Fibroblast of pulmonary artery (primary cell): ENCODE data around the gene ACSF3.

Experiments
- DNase-seq: peaks from one replicate; pipeline ENCODE4 v3.0.0-alpha.2; 2010; ENCODE audit warnings: low read depth
- H3K4me3 ChIP-seq: replicated peaks from 2 replicates; pipeline ENCODE4 v1.5.1; 2011; ENCODE audit warnings: low read depth, mild to moderate bottlenecking, control low read depth, low read length, moderate library complexity
- CTCF ChIP-seq: IDR thresholded peaks from 2 replicates; pipeline ENCODE4 v1.5.1; 2011; ENCODE audit warnings: mild to moderate bottlenecking, control low read depth, low read length, inconsistent platforms; ENCODE audit errors: missing control alignments

The ACSF3 gene

GRCh38 chr16:89110641-89111040, 17.0 kb downstream of the ACSF3 start:
- no peak for DNase-seq
- TF ChIP-seq CTCF: no peak

GRCh38 chr16:89111263-89111662, 17.6 kb downstream of the ACSF3 start:
- no peak overlapping the region for H3K4me3 ChIP-seq
- no peak for TF ChIP-seq CTCF
- no peak for DNase-seq

More at GRCh38 chr16:89110641-89111040, 17.0 kb downstream of the ACSF3 start:
- no peak overlapping the region for H3K4me3 ChIP-seq

GRCh38 chr16:89112377-89113151, 18.9 kb downstream of the ACSF3 start:
- TF ChIP-seq CTCF: no peak
- no peak overlapping the region for H3K4me3 ChIP-seq
- no peak for DNase-seq

- no peak for TF ChIP-seq CTCF
- H3K4me3 ChIP-seq: no peak overlapping the region
- no peak for DNase-seq
Measured at GRCh38 chr16:89113152-89113547, 19.5 kb downstream of the ACSF3 start.

- H3K4me3 ChIP-seq: no peak overlapping the region
- no peak for DNase-seq
- TF ChIP-seq CTCF: no peak
Measured at GRCh38 chr16:89113661-89114060, 20.0 kb downstream of the ACSF3 start.

GRCh38 chr16:89114159-89114981, 20.7 kb downstream of the ACSF3 start:
- no peak overlapping the region for H3K4me3 ChIP-seq
- DNase-seq: peak; percentile 17
- no peak for TF ChIP-seq CTCF
